HEK293 (cell line): ENCODE results near the gene CRTC2.

Source experiments
- CTCF ChIA-PET: fragments of 350-600 bp; formaldehyde crosslinking; extraction: SDS; loops from one replicate; lab custom pipeline; 2021; ENCODE audit warnings: antibody characterized with exemption; lab: Yijun Ruan, JAX
- POLR2A ChIA-PET: fragments of 300-600 bp; formaldehyde crosslinking; extraction: SDS; loops from one replicate; lab custom pipeline; 2020; ENCODE audit warnings: antibody characterized with exemption, inconsistent platforms; lab: Yijun Ruan, JAX
- H3K27ac ChIP-seq: fragments of 200-500 bp; sonication (Bioruptor generic); 2 replicates; pipeline ENCODE4 v1.5.1; 2014; ENCODE audit warnings: low read depth, low read length, control low read depth, inconsistent platforms; ENCODE audit errors: extremely low read depth
- H3K36me3 ChIP-seq, 2 experiments: fragments of 200-500 bp in 1 of 2; sonication (Bioruptor generic) in 1 of 2; 1 replicate in 1 of 2; 2 replicates in 1 of 2; pipeline ENCODE4 v1.5.1; 2014 to 2017; ENCODE audit warnings: inconsistent platforms in 2 of 2, low read length in 2 of 2; ENCODE audit not compliant: control insufficient read depth in 2 of 2, insufficient read depth in 1 of 2
- H3K4me1 ChIP-seq: fragments of 200-500 bp; sonication (Bioruptor generic); 2 replicates; pipeline ENCODE4 v1.5.1; 2014; ENCODE audit warnings: mild to moderate bottlenecking, low read length, inconsistent platforms; ENCODE audit not compliant: control insufficient read depth, insufficient read depth
- H3K4me3 ChIP-seq: 2 replicates; pipeline ENCODE4 v1.5.1; 2011; ENCODE audit warnings: low read depth, mild to moderate bottlenecking, control low read depth, low read length, moderate library complexity
- H3K9me3 ChIP-seq: fragments of 200-500 bp; sonication (Bioruptor generic); 2 replicates; pipeline ENCODE4 v1.5.1; 2014; ENCODE audit warnings: low read depth, low read length, inconsistent platforms; ENCODE audit not compliant: control insufficient read depth, insufficient read depth
- EGR2 ChIP-seq: fragments of 450-650 bp; formaldehyde crosslinking; IDR thresholded peaks from 2 replicates; pipeline ENCODE4 v1.5.1; 2016; ENCODE audit warnings: low read depth, missing biosample characterization, missing genetic modification characterization
- KLF16 ChIP-seq: fragments of 450-650 bp; formaldehyde crosslinking; IDR thresholded peaks from 2 replicates; pipeline ENCODE4 v1.5.1; 2017; ENCODE audit warnings: missing biosample characterization, missing genetic modification characterization
- KLF8 ChIP-seq: fragments of 450-650 bp; formaldehyde crosslinking; IDR thresholded peaks from 2 replicates; pipeline ENCODE4 v1.5.1; 2016; ENCODE audit warnings: missing biosample characterization, missing genetic modification characterization
- SP7 ChIP-seq: fragments of 450-650 bp; formaldehyde crosslinking; IDR thresholded peaks from 2 replicates; pipeline ENCODE4 v1.5.1; 2016; ENCODE audit warnings: missing biosample characterization, missing genetic modification characterization
- YY1 ChIP-seq: fragments of 450-650 bp; formaldehyde crosslinking; IDR thresholded peaks from 2 replicates; pipeline ENCODE4 v1.5.1; 2018; ENCODE audit warnings: missing biosample characterization, missing genetic modification characterization
- YY2 ChIP-seq: fragments of 450-650 bp; formaldehyde crosslinking; IDR thresholded peaks from 2 replicates; pipeline ENCODE4 v1.5.1; 2016; ENCODE audit warnings: missing biosample characterization, missing genetic modification characterization
- ZBTB10 ChIP-seq: fragments of 450-650 bp; formaldehyde crosslinking; IDR thresholded peaks from 2 replicates; pipeline ENCODE4 v1.5.1; 2016; ENCODE audit warnings: missing biosample characterization, missing genetic modification characterization
- ZEB2 ChIP-seq: fragments of 450-650 bp; formaldehyde crosslinking; IDR thresholded peaks from 2 replicates; pipeline ENCODE4 v1.5.1; 2016; ENCODE audit warnings: missing biosample characterization, missing genetic modification characterization
- ZFHX2 ChIP-seq: fragments of 450-650 bp; formaldehyde crosslinking; conservative IDR thresholded peaks from 2 replicates; pipeline ENCODE4 v1.5.1; 2016; ENCODE audit warnings: missing biosample characterization, missing genetic modification characterization
- ZFP69B ChIP-seq: fragments of 450-650 bp; formaldehyde crosslinking; IDR thresholded peaks from 2 replicates; pipeline ENCODE4 v1.5.1; 2016; ENCODE audit warnings: missing biosample characterization, missing genetic modification characterization
- ZNF610 ChIP-seq: fragments of 450-650 bp; formaldehyde crosslinking; IDR thresholded peaks from 2 replicates; pipeline ENCODE4 v1.5.1; 2016; ENCODE audit warnings: missing biosample characterization, missing genetic modification characterization, borderline replicate concordance
- TF ChIP-seq, protein P1 (sequence below): fragments of 450-650 bp; formaldehyde crosslinking; conservative IDR thresholded peaks from 2 replicates; pipeline ENCODE4 v1.5.1; 2016; ENCODE audit warnings: low read depth, missing biosample characterization, missing genetic modification characterization
- TF ChIP-seq, protein P2 (sequence below): fragments of 450-650 bp; formaldehyde crosslinking; IDR thresholded peaks from 2 replicates; pipeline ENCODE4 v1.5.1; 2017; ENCODE audit warnings: missing biosample characterization, missing genetic modification characterization
- TF ChIP-seq, protein P3 (sequence below): fragments of 450-650 bp; formaldehyde crosslinking; conservative IDR thresholded peaks from 2 replicates; pipeline ENCODE4 v1.5.1; 2016; ENCODE audit warnings: low read depth, missing biosample characterization, missing genetic modification characterization

Gene CRTC2

GRCh38 chr1:153991151-153991630, 32.8 kb upstream of the CRTC2 start:
- POLR2A ChIA-PET: interaction anchor here (0.6 to 6.3 kb wide), 29 partner anchors 8 to 485 kb away, joined by 3 to 114 read pairs (median 7); partner anchors contain the start of genes ATP8B2, CHTOP, CREB3L4 and CRTC2
- CTCF ChIA-PET: interaction anchor here (1.3 kb wide), 2 partner anchors 32 to 194 kb away, joined by 3 to 4 read pairs; no protein-coding TSS in a partner anchor
- H3K36me3 ChIP-seq: peaks cover 34 to 45% of the 10 kb centered on the region in 2 experiments

GRCh38 chr1:153990468-153991150, 32.2 kb upstream of the CRTC2 start, which contains the start of gene RPS27:
Gene RPS27, plus strand, starts transcription at chr1:153990762. Its CDS starts 35 bp downstream, at chr1:153990797.
- Histone ChIP-seq H3K9me3 (no peaks in the 10 kb centered on the region), H3K4me1 (peaks cover 3% of the 10 kb centered on the region; the same call in 1 of the 2 replicates), H3K27ac (peak within 1 kb of the TSS; percentile 67), H3K36me3 (peaks cover 34 to 44% of the 10 kb centered on the region in 2 experiments), H3K4me3 (peak within 1 kb of the TSS; percentile 93)
- ChIA-PET CTCF (interaction anchor here (0.6 to 2.1 kb wide), 4 partner anchors 32 to 194 kb away, joined by 3 to 7 read pairs (median 4); no protein-coding TSS in a partner anchor), POLR2A (interaction anchor here (0.6 to 6.3 kb wide), 66 partner anchors 8 to 638 kb away, joined by 3 to 114 read pairs (median 4); partner anchors contain the start of genes ATP8B2, CHTOP, CREB3L4 and CRTC2)
- TF ChIP-seq YY2 (tag by site-specific recombination) (peak; percentile 98), EGR2 (tag by site-specific recombination) (peak; percentile 69), ZNF610 (peak; percentile 51; the same call in 1 of the 2 replicates), ZEB2 (tag by site-specific recombination) (peak; percentile 78), ZFP69B (tag by site-specific recombination) (peak; percentile 9; the same call in 1 of the 2 replicates), ZFHX2 (tag by site-specific recombination) (peak; percentile 81), KLF8 (tag by site-specific recombination) (peak; percentile 61), SP7 (tag by site-specific recombination) (peak; percentile 84)
- TF ChIP-seq, protein P1, sequence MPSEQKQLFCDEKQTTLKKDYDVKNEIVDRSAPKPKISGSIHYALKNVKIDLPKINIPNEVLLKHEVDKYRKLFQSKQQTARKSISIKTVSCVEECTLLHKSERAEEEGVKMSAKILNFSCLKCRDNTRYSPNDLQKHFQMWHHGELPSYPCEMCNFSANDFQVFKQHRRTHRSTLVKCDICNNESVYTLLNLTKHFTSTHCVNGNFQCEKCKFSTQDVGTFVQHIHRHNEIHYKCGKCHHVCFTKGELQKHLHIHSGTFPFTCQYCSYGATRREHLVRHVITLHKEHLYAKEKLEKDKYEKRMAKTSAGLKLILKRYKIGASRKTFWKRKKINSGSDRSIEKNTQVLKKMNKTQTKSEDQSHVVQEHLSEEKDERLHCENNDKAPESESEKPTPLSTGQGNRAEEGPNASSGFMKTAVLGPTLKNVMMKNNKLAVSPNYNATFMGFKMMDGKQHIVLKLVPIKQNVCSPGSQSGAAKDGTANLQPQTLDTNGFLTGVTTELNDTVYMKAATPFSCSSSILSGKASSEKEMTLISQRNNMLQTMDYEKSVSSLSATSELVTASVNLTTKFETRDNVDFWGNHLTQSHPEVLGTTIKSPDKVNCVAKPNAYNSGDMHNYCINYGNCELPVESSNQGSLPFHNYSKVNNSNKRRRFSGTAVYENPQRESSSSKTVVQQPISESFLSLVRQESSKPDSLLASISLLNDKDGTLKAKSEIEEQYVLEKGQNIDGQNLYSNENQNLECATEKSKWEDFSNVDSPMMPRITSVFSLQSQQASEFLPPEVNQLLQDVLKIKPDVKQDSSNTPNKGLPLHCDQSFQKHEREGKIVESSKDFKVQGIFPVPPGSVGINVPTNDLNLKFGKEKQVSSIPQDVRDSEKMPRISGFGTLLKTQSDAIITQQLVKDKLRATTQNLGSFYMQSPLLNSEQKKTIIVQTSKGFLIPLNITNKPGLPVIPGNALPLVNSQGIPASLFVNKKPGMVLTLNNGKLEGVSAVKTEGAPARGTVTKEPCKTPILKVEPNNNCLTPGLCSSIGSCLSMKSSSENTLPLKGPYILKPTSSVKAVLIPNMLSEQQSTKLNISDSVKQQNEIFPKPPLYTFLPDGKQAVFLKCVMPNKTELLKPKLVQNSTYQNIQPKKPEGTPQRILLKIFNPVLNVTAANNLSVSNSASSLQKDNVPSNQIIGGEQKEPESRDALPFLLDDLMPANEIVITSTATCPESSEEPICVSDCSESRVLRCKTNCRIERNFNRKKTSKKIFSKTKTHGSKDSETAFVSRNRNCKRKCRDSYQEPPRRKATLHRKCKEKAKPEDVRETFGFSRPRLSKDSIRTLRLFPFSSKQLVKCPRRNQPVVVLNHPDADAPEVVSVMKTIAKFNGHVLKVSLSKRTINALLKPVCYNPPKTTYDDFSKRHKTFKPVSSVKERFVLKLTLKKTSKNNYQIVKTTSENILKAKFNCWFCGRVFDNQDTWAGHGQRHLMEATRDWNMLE (tag by site-specific recombination): peak; percentile 96
- TF ChIP-seq, protein P2, sequence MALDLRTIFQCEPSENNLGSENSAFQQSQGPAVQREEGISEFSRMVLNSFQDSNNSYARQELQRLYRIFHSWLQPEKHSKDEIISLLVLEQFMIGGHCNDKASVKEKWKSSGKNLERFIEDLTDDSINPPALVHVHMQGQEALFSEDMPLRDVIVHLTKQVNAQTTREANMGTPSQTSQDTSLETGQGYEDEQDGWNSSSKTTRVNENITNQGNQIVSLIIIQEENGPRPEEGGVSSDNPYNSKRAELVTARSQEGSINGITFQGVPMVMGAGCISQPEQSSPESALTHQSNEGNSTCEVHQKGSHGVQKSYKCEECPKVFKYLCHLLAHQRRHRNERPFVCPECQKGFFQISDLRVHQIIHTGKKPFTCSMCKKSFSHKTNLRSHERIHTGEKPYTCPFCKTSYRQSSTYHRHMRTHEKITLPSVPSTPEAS: no peak; the same call in 1 of the 2 replicates

More at GRCh38 chr1:153991151-153991630, 32.8 kb upstream of the CRTC2 start:
- Histone ChIP-seq H3K4me1 (peaks cover 2% of the 10 kb centered on the region; the same call in 1 of the 2 replicates), H3K9me3 (no peaks in the 10 kb centered on the region), H3K27ac (peak overlapping the region; percentile 67), H3K4me3 (peak overlapping the region; percentile 93)
- TF ChIP-seq ZFP69B (tag by site-specific recombination) (no peak), ZBTB10 (no peak), KLF16 (tag by site-specific recombination) (no peak), ZNF610 (no peak), YY1 (no peak)
- TF ChIP-seq, protein P3, sequence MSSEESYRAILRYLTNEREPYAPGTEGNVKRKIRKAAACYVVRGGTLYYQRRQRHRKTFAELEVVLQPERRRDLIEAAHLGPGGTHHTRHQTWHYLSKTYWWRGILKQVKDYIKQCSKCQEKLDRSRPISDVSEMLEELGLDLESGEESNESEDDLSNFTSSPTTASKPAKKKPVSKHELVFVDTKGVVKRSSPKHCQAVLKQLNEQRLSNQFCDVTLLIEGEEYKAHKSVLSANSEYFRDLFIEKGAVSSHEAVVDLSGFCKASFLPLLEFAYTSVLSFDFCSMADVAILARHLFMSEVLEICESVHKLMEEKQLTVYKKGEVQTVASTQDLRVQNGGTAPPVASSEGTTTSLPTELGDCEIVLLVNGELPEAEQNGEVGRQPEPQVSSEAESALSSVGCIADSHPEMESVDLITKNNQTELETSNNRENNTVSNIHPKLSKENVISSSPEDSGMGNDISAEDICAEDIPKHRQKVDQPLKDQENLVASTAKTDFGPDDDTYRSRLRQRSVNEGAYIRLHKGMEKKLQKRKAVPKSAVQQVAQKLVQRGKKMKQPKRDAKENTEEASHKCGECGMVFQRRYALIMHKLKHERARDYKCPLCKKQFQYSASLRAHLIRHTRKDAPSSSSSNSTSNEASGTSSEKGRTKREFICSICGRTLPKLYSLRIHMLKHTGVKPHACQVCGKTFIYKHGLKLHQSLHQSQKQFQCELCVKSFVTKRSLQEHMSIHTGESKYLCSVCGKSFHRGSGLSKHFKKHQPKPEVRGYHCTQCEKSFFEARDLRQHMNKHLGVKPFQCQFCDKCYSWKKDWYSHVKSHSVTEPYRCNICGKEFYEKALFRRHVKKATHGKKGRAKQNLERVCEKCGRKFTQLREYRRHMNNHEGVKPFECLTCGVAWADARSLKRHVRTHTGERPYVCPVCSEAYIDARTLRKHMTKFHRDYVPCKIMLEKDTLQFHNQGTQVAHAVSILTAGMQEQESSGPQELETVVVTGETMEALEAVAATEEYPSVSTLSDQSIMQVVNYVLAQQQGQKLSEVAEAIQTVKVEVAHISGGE (tag by site-specific recombination): no peak
